ENCODE measurements around the gene BUB1B. TPM values are rescaled to one million over a fixed set of nuclear protein-coding genes. Genes with fewer than 3 reads are reported as not detected.

The BUB1B gene
- total and polyA plus RNA-seq, 4 donors: 0.08 to 31.1 (median 0.84) TPM

- WGBS: 78% methylated on average over 9 of the region's 9 CpGs
- no peak overlapping the region for H3K9ac ChIP-seq (ENCODE audit: low read depth in 1 of 2, low read length in 2 of 2)
- H3K27me3 ChIP-seq (ENCODE audit: control insufficient read depth in 4 of 4, insufficient read depth in 4 of 4, low read length in 3 of 4): peaks cover 0 to 4% (median under 1%) of the 10 kb centered on the region in 4 donors
- no peaks in the 10 kb centered on the region for H3K9me3 ChIP-seq (ENCODE audit: control insufficient read depth in 4 of 4, low read length in 3 of 4)
- peaks cover 5 to 7% (median 6%) of the 10 kb centered on the region in 4 donors for H3K4me1 ChIP-seq (ENCODE audit: control insufficient read depth in 4 of 4, insufficient read depth in 4 of 4, low read length in 3 of 4)
- H3K27ac ChIP-seq (ENCODE audit: low read depth in 1 of 2, low read length in 2 of 2): no peak overlapping the region
- TF ChIP-seq YY1 (IDR thresholded peaks at IDR 0.05) (no peak), FOXA1 (IDR thresholded peaks at IDR 0.05) (no peak), CTCF (IDR thresholded peaks at IDR 0.05; ENCODE audit: low read depth, low read length, missing input control) (no peak), REST (IDR thresholded peaks at IDR 0.05) (no peak), ZBTB33 (IDR thresholded peaks at IDR 0.05) (no peak), GABPA (IDR thresholded peaks at IDR 0.05 in 1 of 2, conservative IDR thresholded peaks at IDR 0.05 in 1 of 2) (no peak), EGR1 (IDR thresholded peaks at IDR 0.05; ENCODE audit: low read depth in 2 of 2) (no peak), TAF1 (conservative IDR thresholded peaks at IDR 0.05) (no peak), HNF4A (conservative IDR thresholded peaks at IDR 0.05) (no peak), NR2F2 (IDR thresholded peaks at IDR 0.05) (no peak)
- no peaks in the 10 kb centered on the region for H3K36me3 ChIP-seq (ENCODE audit: control insufficient read depth in 4 of 4, insufficient read depth in 3 of 4, low read depth in 1 of 4, low read length in 3 of 4)
- DNase-seq (ENCODE audit: low spot score): no peak
- H3K4me3 ChIP-seq (ENCODE audit: low read depth in 1 of 3, low read length in 3 of 3): no peak overlapping the region
Measured at GRCh38 chr15:40257656-40258450, 97.0 kb downstream of the BUB1B start.

GRCh38 chr15:40258544-40258943 is 97.7 kb downstream of the BUB1B start:
- Histone ChIP-seq H3K27me3 (ENCODE audit: control insufficient read depth in 4 of 4, insufficient read depth in 4 of 4, low read length in 3 of 4) (peaks cover 0 to 4% (median under 1%) of the 10 kb centered on the region in 4 donors), H3K4me1 (ENCODE audit: control insufficient read depth in 4 of 4, insufficient read depth in 4 of 4, low read length in 3 of 4) (peaks cover 0 to under 1% (median 0%) of the 10 kb centered on the region in 4 donors), H3K36me3 (ENCODE audit: control insufficient read depth in 4 of 4, insufficient read depth in 3 of 4, low read depth in 1 of 4, low read length in 3 of 4) (no peaks in the 10 kb centered on the region), H3K9me3 (ENCODE audit: control insufficient read depth in 4 of 4, low read length in 3 of 4) (no peaks in the 10 kb centered on the region), H3K9ac (ENCODE audit: low read depth in 1 of 2, low read length in 2 of 2) (no peak overlapping the region), H3K27ac (ENCODE audit: low read depth in 1 of 2, low read length in 2 of 2) (no peak overlapping the region), H3K4me3 (ENCODE audit: low read depth in 1 of 3, low read length in 3 of 3) (no peak overlapping the region)
- DNase-seq (ENCODE audit: low spot score): no peak
- WGBS: 71% methylated on average over 8 of the region's 8 CpGs
- TF ChIP-seq HNF4G (IDR thresholded peaks at IDR 0.05) (no peak), MAX (IDR thresholded peaks at IDR 0.05) (no peak), CTCF (IDR thresholded peaks at IDR 0.05; ENCODE audit: low read depth, low read length, missing input control) (no peak), JUND (IDR thresholded peaks at IDR 0.05) (no peak), SP1 (IDR thresholded peaks at IDR 0.05) (no peak), GABPA (IDR thresholded peaks at IDR 0.05 in 1 of 2, conservative IDR thresholded peaks at IDR 0.05 in 1 of 2) (no peak), RAD21 (IDR thresholded peaks at IDR 0.05) (no peak), EGR1 (IDR thresholded peaks at IDR 0.05; ENCODE audit: low read depth in 2 of 2) (no peak), TAF1 (conservative IDR thresholded peaks at IDR 0.05) (no peak), ATF3 (IDR thresholded peaks at IDR 0.05) (no peak), RXRA (IDR thresholded peaks at IDR 0.05) (no peak), FOXA1 (IDR thresholded peaks at IDR 0.05) (no peak), YY1 (IDR thresholded peaks at IDR 0.05) (no peak), ZBTB33 (IDR thresholded peaks at IDR 0.05) (no peak), HNF4A (conservative IDR thresholded peaks at IDR 0.05) (no peak), NR2F2 (IDR thresholded peaks at IDR 0.05) (no peak), FOXA2 (IDR thresholded peaks at IDR 0.05) (no peak)
